Esophagus muscularis mucosa (tissue), 3 donors: ENCODE data around the gene CNTNAP2.

ENCODE experiments used
- POLR2A ChIP-seq: fragments of 450-650 bp; IDR thresholded peaks from one replicate; pipeline ENCODE4 v1.6.1; 2017; ENCODE audit warnings: antibody characterized with exemption, moderate library complexity, mild to moderate bottlenecking, low read depth
- POLR2AphosphoS5 ChIP-seq, 2 donors: sonication (generic); formaldehyde crosslinking; IDR thresholded peaks; one replicate each; pipeline ENCODE4 v1.6.1; 2017; ENCODE audit warnings: antibody characterized with exemption in 2 of 2
- TF ChIP-seq, protein P1 (sequence below), 3 experiments: fragments of 200-600 bp in 2 of 3; fragments of 450-650 bp in 1 of 3; sonication (generic) in 2 of 3; IDR thresholded peaks; one replicate each; pipeline ENCODE4 v1.5.1; 2017 to 2019; ENCODE audit warnings: antibody characterized with exemption in 3 of 3, mild to moderate bottlenecking in 2 of 3, moderate library complexity in 1 of 3

DNA sequence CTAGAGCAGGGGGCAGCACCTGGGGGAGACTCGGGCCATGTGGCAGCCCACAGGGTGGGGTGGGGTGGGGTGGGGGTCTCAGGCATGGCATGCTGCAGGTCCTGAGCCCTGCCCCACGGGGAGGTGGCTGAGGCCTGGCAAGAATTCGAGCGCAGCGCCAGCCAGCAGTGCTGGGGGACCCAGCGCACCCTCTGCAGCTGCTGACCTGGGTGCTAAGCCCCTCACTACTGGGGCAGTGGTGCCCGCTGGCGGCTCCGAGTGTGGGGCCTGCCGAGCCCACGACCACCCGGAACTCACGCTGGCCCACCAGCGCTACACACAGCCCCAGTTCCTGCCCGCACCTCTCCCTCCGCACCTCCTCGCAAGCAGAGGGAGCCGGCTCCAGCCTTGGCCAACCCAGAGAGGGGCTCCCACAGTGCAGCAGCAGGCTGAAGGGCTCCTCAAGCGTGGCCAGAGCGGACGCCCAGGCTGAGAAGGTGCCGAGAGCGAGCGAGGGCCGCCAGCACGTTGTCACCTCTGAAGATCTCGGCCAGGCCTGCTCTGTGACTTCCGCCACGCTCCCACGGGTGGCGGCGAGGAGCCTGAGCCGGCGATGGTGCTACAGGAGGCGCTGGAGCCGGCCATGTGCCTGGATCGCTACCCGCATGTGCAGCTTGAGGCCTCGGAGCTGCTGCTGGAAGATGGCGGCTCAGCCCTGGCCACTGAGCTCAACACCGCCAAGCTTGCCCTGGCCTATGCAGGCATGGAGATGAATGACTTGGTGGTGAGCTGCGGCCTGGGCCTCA, 2328.9 kb downstream of the CNTNAP2 start:
- TF ChIP-seq, protein P1, sequence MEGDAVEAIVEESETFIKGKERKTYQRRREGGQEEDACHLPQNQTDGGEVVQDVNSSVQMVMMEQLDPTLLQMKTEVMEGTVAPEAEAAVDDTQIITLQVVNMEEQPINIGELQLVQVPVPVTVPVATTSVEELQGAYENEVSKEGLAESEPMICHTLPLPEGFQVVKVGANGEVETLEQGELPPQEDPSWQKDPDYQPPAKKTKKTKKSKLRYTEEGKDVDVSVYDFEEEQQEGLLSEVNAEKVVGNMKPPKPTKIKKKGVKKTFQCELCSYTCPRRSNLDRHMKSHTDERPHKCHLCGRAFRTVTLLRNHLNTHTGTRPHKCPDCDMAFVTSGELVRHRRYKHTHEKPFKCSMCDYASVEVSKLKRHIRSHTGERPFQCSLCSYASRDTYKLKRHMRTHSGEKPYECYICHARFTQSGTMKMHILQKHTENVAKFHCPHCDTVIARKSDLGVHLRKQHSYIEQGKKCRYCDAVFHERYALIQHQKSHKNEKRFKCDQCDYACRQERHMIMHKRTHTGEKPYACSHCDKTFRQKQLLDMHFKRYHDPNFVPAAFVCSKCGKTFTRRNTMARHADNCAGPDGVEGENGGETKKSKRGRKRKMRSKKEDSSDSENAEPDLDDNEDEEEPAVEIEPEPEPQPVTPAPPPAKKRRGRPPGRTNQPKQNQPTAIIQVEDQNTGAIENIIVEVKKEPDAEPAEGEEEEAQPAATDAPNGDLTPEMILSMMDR (IDR thresholded peaks at IDR 0.05): no peak
- TF ChIP-seq POLR2A: no peak
- no peak for TF ChIP-seq POLR2AphosphoS5 (IDR thresholded peaks at IDR 0.05)
